Cardiac muscle cell (in vitro differentiated cells and primary cell): ENCODE measurements around the gene NRXN2. TPM values are rescaled to one million over a fixed set of nuclear protein-coding genes. Genes with fewer than 3 reads are reported as not detected.

Experiments used
- DNase-seq, 2 donors: peaks; one replicate each; pipeline versions ENCODE4 v3.0.0 to v3.0.0-alpha.2; 2010 to 2017; ENCODE audit warnings: low read depth in 1 of 2, low spot score in 1 of 2
- H3K27ac ChIP-seq: fragments of 200-600 bp; sonication (generic); 2 replicates; pipeline ENCODE4 v1.5.1; 2016
- H3K27me3 ChIP-seq: fragments of 200-600 bp; sonication (generic); 2 replicates; pipeline ENCODE4 v1.6.0; 2016; ENCODE audit warnings: control low read depth
- H3K36me3 ChIP-seq: fragments of 200-600 bp; sonication (generic); 2 replicates; pipeline ENCODE4 v1.5.1; 2016; ENCODE audit warnings: control low read depth
- H3K4me1 ChIP-seq: fragments of 200-600 bp; sonication (generic); 2 replicates; pipeline ENCODE4 v1.8.1; 2017; ENCODE audit warnings: low read depth, mild to moderate bottlenecking, mixed run types
- H3K4me3 ChIP-seq: fragments of 200-600 bp; sonication (generic); 2 replicates; pipeline ENCODE4 v1.5.1; 2016; ENCODE audit warnings: mild to moderate bottlenecking
- H3K9me3 ChIP-seq: fragments of 200-600 bp; sonication (generic); 2 replicates; pipeline ENCODE4 v1.5.1; 2017; ENCODE audit warnings: low read depth, mild to moderate bottlenecking, control low read depth
- CTCF ChIP-seq: IDR thresholded peaks from 2 replicates; pipeline ENCODE4 v1.5.1; 2012; ENCODE audit warnings: low read depth, mild to moderate bottlenecking, low read length
- polyA plus RNA-seq: library from polyadenylated mRNA; unstranded; fragments of >200 nt; fragmentation: Nextera tagmentation; extraction: Ambion mirVana; gene quantifications from 2 replicates; pipeline ENCODE4 v1.2.1, GENCODE V29; 2016
- total RNA-seq: library from RNA; depleted of rRNA; stranded (reverse); fragments of >200 nt; gene quantifications from 2 replicates; pipeline ENCODE4 v1.2.3, GENCODE V29; 2016

Gene NRXN2
- total and polyA plus RNA-seq, 2 experiments from 2014 or later = 1.2 to 1.3 TPM

- Histone ChIP-seq H3K27me3 (peaks cover 30% of the 10 kb centered on the region), H3K4me1 (peaks cover 3% of the 10 kb centered on the region), H3K4me3 (no peak overlapping the region), H3K36me3 (no peaks in the 10 kb centered on the region), H3K9me3 (no peaks in the 10 kb centered on the region), H3K27ac (no peak overlapping the region)
- DNase-seq = no peak
- no peak for TF ChIP-seq CTCF
These were observed 2.0 kb upstream of the NRXN2 start for GRCh38 chr11:64724863-64725532.

- Histone ChIP-seq H3K4me1 (peaks cover 3% of the 10 kb centered on the region), H3K4me3 (no peak overlapping the region), H3K27ac (no peak overlapping the region), H3K36me3 (no peaks in the 10 kb centered on the region), H3K9me3 (no peaks in the 10 kb centered on the region), H3K27me3 (peaks cover 38% of the 10 kb centered on the region)
- no peak for TF ChIP-seq CTCF
- DNase-seq = no peak
These were observed 1.2 kb upstream of the NRXN2 start for GRCh38 chr11:64723907-64724862.

GRCh38 chr11:64722141-64723065 lies 594 bp downstream of the NRXN2 start:
- H3K4me1 ChIP-seq = peaks cover 3% of the 10 kb centered on the region

GRCh38 chr11:64721359-64721699 lies 1.7 kb downstream of the NRXN2 start:
- H3K27me3 ChIP-seq = peaks cover 66% of the 10 kb centered on the region
- no peaks in the 10 kb centered on the region for H3K9me3 ChIP-seq
- TF ChIP-seq CTCF = no peak
- peaks cover 3% of the 10 kb centered on the region for H3K4me1 ChIP-seq
- H3K36me3 ChIP-seq = no peaks in the 10 kb centered on the region
- H3K27ac ChIP-seq = no peak overlapping the region
- no peak for DNase-seq
- no peak overlapping the region for H3K4me3 ChIP-seq

More at GRCh38 chr11:64722141-64723065, 594 bp downstream of the NRXN2 start:
- DNase-seq = no peak
- Histone ChIP-seq H3K27ac (no peak overlapping the region), H3K9me3 (no peaks in the 10 kb centered on the region), H3K4me3 (no peak overlapping the region), H3K27me3 (peaks cover 55% of the 10 kb centered on the region), H3K36me3 (no peaks in the 10 kb centered on the region)
- TF ChIP-seq CTCF = no peak
